ENCODE results near the gene SRSF3.

GRCh38 chr6:36593569-36594028 is 563 bp upstream of the SRSF3 start:
- TF ChIP-seq CTCF (conservative IDR thresholded peaks at IDR 0.05; ENCODE audit: low read depth, low read length) (no peak), EZH2 (IDR thresholded peaks at IDR 0.05; ENCODE audit: borderline replicate concordance, low read depth, low read length, poor library complexity, severe bottlenecking) (no peak)
